Adrenal gland (tissue), 12 donors: Measurements from ENCODE around the gene PVALEF. TPM values are rescaled to one million over a fixed set of nuclear protein-coding genes. Genes with fewer than 3 reads are reported as not detected.

Experiments used
- DNase-seq, 7 donors: peaks; one replicate each; pipeline ENCODE4 v3.0.0-alpha.2; 2019 to 2020
- H3K27ac ChIP-seq, 5 donors: fragments of 200-600 bp; sonication (generic) in 4 of 5; 1 replicate in 3 of 5; 2 replicates in 2 of 5; pipeline versions ENCODE4 v1.5.1 to v1.8.0; 2016 to 2020; ENCODE audit warnings: mild to moderate bottlenecking in 1 of 5
- H3K27me3 ChIP-seq: fragments of 200-600 bp; 2 replicates; pipeline ENCODE4 v1.8.0; 2021
- H3K36me3 ChIP-seq, 2 donors: fragments of 200-600 bp; replicated peaks in 1 of 2; 1 replicate in 1 of 2; 2 replicates in 1 of 2; pipeline versions ENCODE4 v1.5.1 to v1.8.0; 2018 to 2022
- H3K4me1 ChIP-seq, 2 donors: fragments of 200-600 bp; replicated peaks in 1 of 2; 1 replicate in 1 of 2; 2 replicates in 1 of 2; pipeline versions ENCODE4 v1.5.1 to v1.8.0; 2018 to 2021
- H3K4me3 ChIP-seq, 4 donors: fragments of 200-600 bp; sonication (generic) in 3 of 4; one replicate each; pipeline ENCODE4 v1.5.1; 2016 to 2018
- H3K9me3 ChIP-seq, 3 donors: fragments of 200-600 bp; sonication (generic) in 1 of 3; replicated peaks in 1 of 3; 1 replicate in 2 of 3; 2 replicates in 1 of 3; pipeline versions ENCODE4 v1.5.1 to v1.8.0; 2016 to 2021
- POLR2A ChIP-seq, 2 donors: fragments of 450-650 bp; IDR thresholded peaks; one replicate each; pipeline ENCODE4 v1.6.1; 2017; ENCODE audit warnings: antibody characterized with exemption in 2 of 2, mild to moderate bottlenecking in 2 of 2, moderate library complexity in 1 of 2
- WGBS, 4 donors: extraction: QIAGEN DNeasy Blood & Tissue Kit in 2 of 4; methylation state at CpG; one replicate each; pipeline versions ENCODE4 v1.1.5 to v1.1.7; 2013 to 2017; 5-methylcytosine and 5-hydroxymethylcytosine counted together
- intact Hi-C, 2 donors: fragments of 100-400 bp; cut with DNase I; formaldehyde crosslinking; loops; one replicate each; pipeline versions ENCODE4 v1.14.1 to v1.15.0; 2022 to 2023
- polyA plus RNA-seq, 3 donors: library from polyadenylated mRNA; stranded (reverse); fragments of 200-250 nt in 2 of 3; fragments of 350-450 nt in 1 of 3; fragmentation: Illumina TruSeq in 1 of 3; extraction: RNeasy Lipid Tissue Mini Kit (QIAGEN cat#74804) in 1 of 3; gene quantifications; one replicate each; pipeline ENCODE4 v1.2.3, GENCODE V29; 2013 to 2014
- total RNA-seq, 9 donors: library from RNA; depleted of rRNA in 4 of 9; stranded (reverse); fragments of >200 nt in 4 of 9; fragments of 120-200 nt in 1 of 9; fragmentation: NEBNext Ultra II Directional in 1 of 9; extraction: Animal tissue kit (Norgen Biotek cat#: 25700) in 1 of 9; gene quantifications; one replicate each; pipeline versions ENCODE4 v1.1.0 to v1.2.4, GENCODE V29; 2013 to 2023
- TF ChIP-seq, protein P1 (sequence below), 6 experiments: fragments of 450-650 bp in 4 of 6; fragments of 200-600 bp in 2 of 6; sonication (generic) in 1 of 6; IDR thresholded peaks; 1 replicate in 5 of 6; 2 replicates in 1 of 6; pipeline versions ENCODE4 v1.5.1 to v1.8.0; 2016 to 2021; ENCODE audit warnings: antibody characterized with exemption in 6 of 6, mild to moderate bottlenecking in 2 of 6, moderate library complexity in 1 of 6
- donor health status: healthy with polysubstance abuse.
- donor health status: Bipolar disorder and iron deficiency.
- donor health status: DM: yes; HTN: yes; CAD: no.
- donor health status: DM: no; HTN: no; CAD: no.
- donor health status: DM: no; HTN: no; CAD: no.
- donor health status: DM: yes; HTN: yes; CAD: no.

Gene PVALEF
- total and polyA plus RNA-seq, 12 donors: not detected

DNA sequence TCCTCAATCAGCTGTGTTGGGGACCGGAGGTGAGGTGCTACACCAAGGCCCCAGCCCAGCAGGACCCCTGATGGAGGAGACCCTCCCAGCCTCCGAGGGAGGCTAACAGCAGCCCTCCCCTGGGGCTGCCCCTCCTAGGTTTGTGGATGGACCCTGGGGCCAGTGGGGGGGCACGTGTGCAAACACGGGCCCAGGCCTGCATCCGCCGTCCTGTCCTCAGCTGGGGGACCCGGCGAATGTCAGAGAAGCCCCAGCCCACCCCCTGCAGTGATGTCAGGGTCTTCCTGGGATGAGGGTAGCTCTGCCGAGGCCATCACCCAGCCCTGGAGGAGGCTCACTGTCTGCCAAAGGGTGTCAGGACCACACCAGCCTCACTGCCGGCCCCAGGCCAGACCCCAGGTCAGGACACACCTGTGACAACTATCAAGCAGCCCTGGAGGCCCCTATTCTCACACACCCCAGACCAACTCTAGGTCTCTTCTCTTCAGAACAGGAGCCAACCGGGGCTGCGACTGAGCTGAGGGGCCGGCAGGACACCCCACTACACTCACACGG, 30.7 kb downstream of the PVALEF start:
- Histone ChIP-seq H3K9me3 (no peaks in the 10 kb centered on the region), H3K27ac (no peak overlapping the region), H3K4me1 (no peaks in the 10 kb centered on the region), H3K36me3 (no peaks in the 10 kb centered on the region), H3K27me3 (no peaks in the 10 kb centered on the region), H3K4me3 (no peak overlapping the region)
- TF ChIP-seq POLR2A (IDR thresholded peaks at IDR 0.05): no peak
- 93 to 98% (median 95%) methylated on average over 4 to 14 of the region's 14 CpGs for WGBS, 4 donors
- no peak for DNase-seq
- intact Hi-C loops: loop anchor here in 1 of 2 donors (5.0 kb wide), 1 partner anchor 54 kb away; no protein-coding TSS in a partner anchor

DNA sequence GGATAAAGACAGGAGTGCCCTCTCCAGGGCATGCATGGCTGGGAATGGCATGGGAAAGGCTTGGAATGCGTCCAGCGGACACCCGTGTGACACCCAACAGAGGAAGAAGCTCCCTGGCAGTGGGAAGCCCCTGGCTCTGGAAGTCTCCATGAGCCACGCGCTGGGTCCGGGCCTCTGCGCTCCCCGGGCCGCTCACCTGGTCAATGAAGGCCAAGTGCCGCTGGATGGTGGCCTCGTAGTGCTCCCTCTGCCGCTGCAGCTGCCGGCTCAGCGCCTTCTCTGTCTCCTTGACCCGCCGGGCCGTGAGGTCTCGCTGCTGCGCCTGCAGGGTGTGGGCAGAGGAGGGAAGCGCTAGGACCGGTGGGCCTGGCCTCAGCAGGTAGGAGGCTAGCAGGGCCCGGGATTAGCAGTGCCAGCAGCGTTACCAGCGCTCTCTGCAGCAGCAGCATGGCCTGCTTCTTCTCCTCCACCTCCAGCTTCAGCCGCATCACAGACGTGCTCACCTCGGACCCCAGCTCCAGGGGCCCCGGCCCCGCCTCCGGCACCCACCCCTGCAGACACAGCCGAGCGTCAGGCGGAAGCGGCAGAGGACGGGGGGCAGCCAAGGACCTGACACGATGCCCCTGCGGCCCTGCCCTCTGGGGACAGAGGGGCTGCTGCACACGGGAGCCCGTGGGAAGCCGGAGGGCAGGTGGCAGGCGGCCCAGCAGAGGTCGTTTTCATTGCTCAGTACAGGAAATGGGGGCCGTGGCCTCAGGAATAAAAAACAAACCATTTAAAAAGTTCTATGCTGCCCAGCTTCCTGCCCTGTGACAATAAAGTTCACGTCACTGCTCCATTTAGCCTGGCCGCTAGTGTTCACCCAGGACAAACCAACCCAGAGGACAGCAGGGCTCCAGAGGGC, 31.4 kb downstream of the PVALEF start:
- intact Hi-C loops: loop anchor here in 1 of 2 donors (5.0 kb wide), 1 partner anchor 54 kb away; no protein-coding TSS in a partner anchor
- H3K36me3 ChIP-seq: no peaks in the 10 kb centered on the region
- H3K4me1 ChIP-seq: no peaks in the 10 kb centered on the region
- 80 to 88% (median 82%) methylated on average over 8 to 45 of the region's 45 CpGs for whole genome bisulfite sequencing, 4 donors
- no peaks in the 10 kb centered on the region for H3K9me3 ChIP-seq
- no peak overlapping the region for H3K4me3 ChIP-seq
- H3K27ac ChIP-seq: no peak overlapping the region
- no peak for TF ChIP-seq POLR2A (IDR thresholded peaks at IDR 0.05)
- TF ChIP-seq, protein P1, sequence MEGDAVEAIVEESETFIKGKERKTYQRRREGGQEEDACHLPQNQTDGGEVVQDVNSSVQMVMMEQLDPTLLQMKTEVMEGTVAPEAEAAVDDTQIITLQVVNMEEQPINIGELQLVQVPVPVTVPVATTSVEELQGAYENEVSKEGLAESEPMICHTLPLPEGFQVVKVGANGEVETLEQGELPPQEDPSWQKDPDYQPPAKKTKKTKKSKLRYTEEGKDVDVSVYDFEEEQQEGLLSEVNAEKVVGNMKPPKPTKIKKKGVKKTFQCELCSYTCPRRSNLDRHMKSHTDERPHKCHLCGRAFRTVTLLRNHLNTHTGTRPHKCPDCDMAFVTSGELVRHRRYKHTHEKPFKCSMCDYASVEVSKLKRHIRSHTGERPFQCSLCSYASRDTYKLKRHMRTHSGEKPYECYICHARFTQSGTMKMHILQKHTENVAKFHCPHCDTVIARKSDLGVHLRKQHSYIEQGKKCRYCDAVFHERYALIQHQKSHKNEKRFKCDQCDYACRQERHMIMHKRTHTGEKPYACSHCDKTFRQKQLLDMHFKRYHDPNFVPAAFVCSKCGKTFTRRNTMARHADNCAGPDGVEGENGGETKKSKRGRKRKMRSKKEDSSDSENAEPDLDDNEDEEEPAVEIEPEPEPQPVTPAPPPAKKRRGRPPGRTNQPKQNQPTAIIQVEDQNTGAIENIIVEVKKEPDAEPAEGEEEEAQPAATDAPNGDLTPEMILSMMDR (IDR thresholded peaks at IDR 0.05): no peak
- no peaks in the 10 kb centered on the region for H3K27me3 ChIP-seq
- peak in 2 of 7 donors; percentile 26 to 30 for DNase-seq

GRCh38 chr17:81197409-81197795, 32.1 kb downstream of the PVALEF start:
- Histone ChIP-seq H3K36me3 (no peaks in the 10 kb centered on the region), H3K27ac (no peak overlapping the region), H3K9me3 (no peaks in the 10 kb centered on the region), H3K4me3 (no peak overlapping the region), H3K4me1 (no peaks in the 10 kb centered on the region), H3K27me3 (no peaks in the 10 kb centered on the region)
- intact Hi-C loops: loop anchor here in 1 of 2 donors (5.0 kb wide), 1 partner anchor 55 kb away; no protein-coding TSS in a partner anchor
- DNase-seq: no peak
- TF ChIP-seq, protein P1 (IDR thresholded peaks at IDR 0.05): no peak
- no peak for TF ChIP-seq POLR2A (IDR thresholded peaks at IDR 0.05)
- WGBS, 4 donors: 84% methylated on average over 14 of the region's 14 CpGs; no CpG with 5 or more reads in 2 of the 4 donors

- DNase-seq: no peak
- no peaks in the 10 kb centered on the region for H3K27me3 ChIP-seq
- intact Hi-C loops: loop anchor here in 1 of 2 donors (5.0 kb wide), 1 partner anchor 56 kb away; no protein-coding TSS in a partner anchor
- no peak overlapping the region for H3K4me3 ChIP-seq
- no peak for TF ChIP-seq POLR2A (IDR thresholded peaks at IDR 0.05)
- TF ChIP-seq, protein P1 (IDR thresholded peaks at IDR 0.05): no peak
- WGBS, 4 donors: 93 to 95% (median 94%) methylated on average over 9 to 21 of the region's 21 CpGs
- H3K4me1 ChIP-seq: no peaks in the 10 kb centered on the region
- H3K9me3 ChIP-seq: no peaks in the 10 kb centered on the region
- no peaks in the 10 kb centered on the region for H3K36me3 ChIP-seq
- H3K27ac ChIP-seq: no peak overlapping the region
Measured at GRCh38 chr17:81197831-81198490, 32.7 kb downstream of the PVALEF start.
